HL-60 (cell line): Measurements from ENCODE around the gene SLC22A23.

Experiments used
- DNase-seq, 2 experiments: peaks; one replicate each; pipeline ENCODE4 v3.0.0-alpha.2; 2010 to 2020; ENCODE audit warnings: low read depth in 1 of 2, low spot score in 1 of 2
- H3K27ac ChIP-seq: fragments of 250-450 bp; sonication (Bioruptor Pico); replicated peaks from 2 replicates; pipeline ENCODE4 v1.5.1; 2020; ENCODE audit warnings: mild to moderate bottlenecking, moderate library complexity
- H3K27me3 ChIP-seq: fragments of 250-450 bp; sonication (Bioruptor Pico); 2 replicates; pipeline ENCODE4 v1.5.1; 2021; ENCODE audit warnings: mild to moderate bottlenecking, moderate library complexity; ENCODE audit not compliant: insufficient read depth, poor library complexity, severe bottlenecking
- H3K4me3 ChIP-seq: replicated peaks from 2 replicates; pipeline ENCODE4 v1.5.1; 2011; ENCODE audit warnings: mild to moderate bottlenecking, control low read depth, low read length; ENCODE audit not compliant: insufficient read depth
- GABPA ChIP-seq: IDR thresholded peaks from 2 replicates; pipeline ENCODE4 v1.6.1; 2012; ENCODE audit warnings: low read depth
- POLR2AphosphoS5 ChIP-seq: IDR thresholded peaks from 2 replicates; pipeline ENCODE4 v1.6.1; 2012; ENCODE audit warnings: low read depth
- SPI1 ChIP-seq: IDR thresholded peaks from 2 replicates; pipeline ENCODE4 v1.6.1; 2012; ENCODE audit warnings: low read depth, mild to moderate bottlenecking, borderline replicate concordance
- TF ChIP-seq, protein P1 (sequence below): IDR thresholded peaks from one replicate; pipeline ENCODE4 v1.5.1; 2011; ENCODE audit warnings: low read length, control low read depth, inconsistent platforms; ENCODE audit not compliant: insufficient read depth
- TF ChIP-seq, protein P2 (sequence below): IDR thresholded peaks from 2 replicates; pipeline ENCODE4 v1.6.1; 2012; ENCODE audit warnings: low read depth; ENCODE audit not compliant: insufficient replicate concordance

SLC22A23 gene

DNA sequence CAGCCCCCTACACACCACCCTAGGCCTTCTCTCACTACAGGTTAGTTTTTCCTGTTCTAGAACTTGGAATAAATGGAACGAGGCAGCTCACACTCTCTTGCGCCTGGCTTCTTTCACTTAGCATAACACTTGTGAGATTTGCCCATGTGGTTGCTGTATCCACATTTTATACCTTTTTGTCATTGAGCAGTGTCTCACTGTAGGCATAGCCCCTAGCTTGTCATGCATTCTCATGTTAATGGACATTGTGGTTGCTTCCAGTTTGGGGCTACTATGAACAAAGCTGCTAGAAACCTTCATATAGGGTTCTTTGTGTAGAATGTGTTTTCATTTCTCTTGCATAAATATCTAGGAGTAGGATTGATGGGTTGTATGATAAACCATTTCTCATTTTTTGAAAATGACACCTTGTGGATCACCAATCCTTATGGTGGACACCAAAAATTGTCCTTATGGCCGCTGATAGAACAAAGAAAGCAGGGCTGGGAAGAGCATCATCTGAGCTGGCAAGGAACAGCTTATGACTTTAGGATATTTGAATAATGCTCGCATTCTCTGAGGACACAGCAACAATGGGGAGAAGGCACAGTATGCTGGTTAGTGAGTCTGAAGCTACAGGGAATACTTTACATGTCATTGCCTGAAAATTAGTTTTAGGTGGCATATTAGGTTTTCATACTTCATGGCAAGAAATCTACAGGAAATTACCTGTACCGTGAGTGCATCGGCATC is 9.8 kb upstream of the SLC22A23 start:
- no peak for DNase-seq
- no peak overlapping the region for H3K4me3 ChIP-seq
- TF ChIP-seq POLR2AphosphoS5 (no peak), SPI1 (no peak)
- TF ChIP-seq, protein P1, sequence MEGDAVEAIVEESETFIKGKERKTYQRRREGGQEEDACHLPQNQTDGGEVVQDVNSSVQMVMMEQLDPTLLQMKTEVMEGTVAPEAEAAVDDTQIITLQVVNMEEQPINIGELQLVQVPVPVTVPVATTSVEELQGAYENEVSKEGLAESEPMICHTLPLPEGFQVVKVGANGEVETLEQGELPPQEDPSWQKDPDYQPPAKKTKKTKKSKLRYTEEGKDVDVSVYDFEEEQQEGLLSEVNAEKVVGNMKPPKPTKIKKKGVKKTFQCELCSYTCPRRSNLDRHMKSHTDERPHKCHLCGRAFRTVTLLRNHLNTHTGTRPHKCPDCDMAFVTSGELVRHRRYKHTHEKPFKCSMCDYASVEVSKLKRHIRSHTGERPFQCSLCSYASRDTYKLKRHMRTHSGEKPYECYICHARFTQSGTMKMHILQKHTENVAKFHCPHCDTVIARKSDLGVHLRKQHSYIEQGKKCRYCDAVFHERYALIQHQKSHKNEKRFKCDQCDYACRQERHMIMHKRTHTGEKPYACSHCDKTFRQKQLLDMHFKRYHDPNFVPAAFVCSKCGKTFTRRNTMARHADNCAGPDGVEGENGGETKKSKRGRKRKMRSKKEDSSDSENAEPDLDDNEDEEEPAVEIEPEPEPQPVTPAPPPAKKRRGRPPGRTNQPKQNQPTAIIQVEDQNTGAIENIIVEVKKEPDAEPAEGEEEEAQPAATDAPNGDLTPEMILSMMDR: no peak
- H3K27me3 ChIP-seq: peaks cover 7% of the 10 kb centered on the region
- no peak overlapping the region for H3K27ac ChIP-seq

DNA sequence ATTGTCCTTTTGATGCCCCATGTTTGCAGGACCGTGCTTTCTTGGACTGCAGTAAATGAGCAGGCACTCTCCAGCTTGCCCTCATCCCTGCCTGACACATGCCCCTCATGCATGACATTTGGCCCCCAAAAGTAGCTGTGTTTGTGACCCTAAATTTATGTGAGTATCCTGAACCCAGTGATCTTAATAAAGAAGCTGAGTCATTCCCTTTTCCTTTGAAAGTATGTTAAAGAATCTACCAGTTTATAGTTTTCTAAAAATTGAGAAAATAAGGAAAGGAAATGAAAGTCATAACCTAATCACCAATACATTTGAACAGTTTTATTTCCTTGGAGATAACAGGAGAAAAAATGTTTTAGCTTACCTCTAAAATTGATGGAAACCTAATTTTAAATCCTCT is 3.4 kb upstream of the SLC22A23 start:
- no peak overlapping the region for H3K27ac ChIP-seq
- H3K27me3 ChIP-seq: peaks cover 39% of the 10 kb centered on the region

DNA sequence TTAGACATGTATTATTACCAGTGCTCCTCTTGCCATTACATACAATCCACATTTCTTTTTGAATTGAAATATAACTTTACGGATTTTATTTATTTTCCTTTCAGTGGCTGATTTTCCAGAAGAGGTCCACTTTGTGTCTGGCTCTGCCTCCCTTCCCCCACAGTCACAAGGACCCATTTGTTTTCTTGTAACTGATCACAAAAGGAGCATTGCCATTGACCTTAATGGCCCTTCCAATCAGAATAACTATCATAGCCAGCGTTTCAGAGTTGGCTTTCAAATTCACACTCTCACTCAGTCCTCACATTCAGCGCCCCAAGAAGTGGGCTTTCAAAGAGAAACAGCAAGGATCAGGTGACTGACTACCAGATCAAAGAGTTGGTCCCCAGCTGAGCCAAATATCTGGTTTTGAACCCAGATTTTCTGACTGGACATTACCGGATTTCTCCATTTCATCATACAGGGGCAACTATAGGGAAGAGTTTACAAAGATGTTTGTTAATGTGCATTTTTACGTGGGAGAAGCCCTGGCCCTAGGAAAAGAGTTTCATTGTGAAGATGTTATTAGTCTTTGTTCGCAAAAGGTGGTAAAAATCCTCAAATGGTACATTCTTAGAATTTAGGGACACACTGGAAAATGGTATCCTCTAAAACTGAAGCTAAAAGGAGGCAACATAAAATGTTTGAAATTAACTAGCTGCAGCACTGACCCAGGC is 2.0 kb upstream of the SLC22A23 start:
- H3K4me3 ChIP-seq: no peak overlapping the region

More for the DNA sequence above, 3.4 kb upstream of the SLC22A23 start:
- no peak overlapping the region for H3K4me3 ChIP-seq
- no peak for DNase-seq
- TF ChIP-seq, protein P2, sequence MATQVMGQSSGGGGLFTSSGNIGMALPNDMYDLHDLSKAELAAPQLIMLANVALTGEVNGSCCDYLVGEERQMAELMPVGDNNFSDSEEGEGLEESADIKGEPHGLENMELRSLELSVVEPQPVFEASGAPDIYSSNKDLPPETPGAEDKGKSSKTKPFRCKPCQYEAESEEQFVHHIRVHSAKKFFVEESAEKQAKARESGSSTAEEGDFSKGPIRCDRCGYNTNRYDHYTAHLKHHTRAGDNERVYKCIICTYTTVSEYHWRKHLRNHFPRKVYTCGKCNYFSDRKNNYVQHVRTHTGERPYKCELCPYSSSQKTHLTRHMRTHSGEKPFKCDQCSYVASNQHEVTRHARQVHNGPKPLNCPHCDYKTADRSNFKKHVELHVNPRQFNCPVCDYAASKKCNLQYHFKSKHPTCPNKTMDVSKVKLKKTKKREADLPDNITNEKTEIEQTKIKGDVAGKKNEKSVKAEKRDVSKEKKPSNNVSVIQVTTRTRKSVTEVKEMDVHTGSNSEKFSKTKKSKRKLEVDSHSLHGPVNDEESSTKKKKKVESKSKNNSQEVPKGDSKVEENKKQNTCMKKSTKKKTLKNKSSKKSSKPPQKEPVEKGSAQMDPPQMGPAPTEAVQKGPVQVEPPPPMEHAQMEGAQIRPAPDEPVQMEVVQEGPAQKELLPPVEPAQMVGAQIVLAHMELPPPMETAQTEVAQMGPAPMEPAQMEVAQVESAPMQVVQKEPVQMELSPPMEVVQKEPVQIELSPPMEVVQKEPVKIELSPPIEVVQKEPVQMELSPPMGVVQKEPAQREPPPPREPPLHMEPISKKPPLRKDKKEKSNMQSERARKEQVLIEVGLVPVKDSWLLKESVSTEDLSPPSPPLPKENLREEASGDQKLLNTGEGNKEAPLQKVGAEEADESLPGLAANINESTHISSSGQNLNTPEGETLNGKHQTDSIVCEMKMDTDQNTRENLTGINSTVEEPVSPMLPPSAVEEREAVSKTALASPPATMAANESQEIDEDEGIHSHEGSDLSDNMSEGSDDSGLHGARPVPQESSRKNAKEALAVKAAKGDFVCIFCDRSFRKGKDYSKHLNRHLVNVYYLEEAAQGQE: no peak
- TF ChIP-seq, protein P1: no peak
- TF ChIP-seq GABPA (no peak), POLR2AphosphoS5 (no peak), SPI1 (no peak)

More for the DNA sequence above, 2.0 kb upstream of the SLC22A23 start:
- H3K27ac ChIP-seq: no peak overlapping the region
- TF ChIP-seq, protein P2: no peak
- TF ChIP-seq GABPA (no peak), POLR2AphosphoS5 (no peak), SPI1 (no peak)
- TF ChIP-seq, protein P1: no peak
- peaks cover 53% of the 10 kb centered on the region for H3K27me3 ChIP-seq
- no peak for DNase-seq
